ENCODE measurements around the gene IFT52.

IFT52 gene

GRCh38 chr20:43694763-43695162, 104.0 kb downstream of the IFT52 start:
- no peak for DNase-seq

GRCh38 chr20:43695571-43695970, 104.8 kb downstream of the IFT52 start:
- DNase-seq, result no peak
